NCI-H345 treated with DMSO at 0.1 percent for 48 hours (cell line): Measurements from ENCODE around the gene PARP11.
A peak's percentile ranks its signal among the peaks of the same experiment; 100 is the strongest.

ENCODE experiments used
- DNase-seq: peaks from one replicate; lab custom pipeline; 2025; ENCODE audit not compliant: unreplicated experiment; lab: John Stamatoyannopoulos, UW

The PARP11 gene

DNA sequence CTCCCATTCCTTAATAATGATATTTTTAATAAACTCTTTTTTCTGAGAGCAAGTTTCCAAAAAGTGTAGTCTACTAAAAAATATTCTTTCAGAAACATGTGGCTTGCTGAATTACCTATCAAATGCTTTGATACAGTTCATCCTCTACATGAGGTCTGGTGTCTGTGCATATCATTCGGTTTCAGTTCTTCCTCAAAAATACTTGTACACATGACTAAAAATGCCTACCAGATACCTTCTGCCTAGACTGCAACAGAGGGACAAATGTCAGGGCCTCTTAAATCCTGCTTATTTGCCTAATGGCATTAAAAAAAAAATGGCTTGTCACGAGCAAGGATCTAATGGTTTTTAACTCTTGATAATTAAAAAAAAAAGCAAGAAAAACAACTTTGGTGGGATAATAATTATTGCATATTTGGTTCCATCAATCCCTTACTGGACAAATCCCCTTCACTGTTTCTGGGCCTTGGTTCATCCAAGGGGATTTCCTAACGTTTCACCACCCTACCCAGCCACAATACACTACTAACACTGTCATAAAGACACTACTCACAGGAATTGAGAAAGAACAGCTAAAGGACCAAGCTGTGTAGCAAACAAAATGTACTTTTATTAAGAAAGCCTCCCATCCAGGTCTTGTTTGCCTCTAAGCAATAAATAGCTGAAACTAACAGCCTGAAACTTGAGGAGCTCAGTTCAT, 45.7 kb downstream of the PARP11 start:
- DNase-seq: no peak

DNA sequence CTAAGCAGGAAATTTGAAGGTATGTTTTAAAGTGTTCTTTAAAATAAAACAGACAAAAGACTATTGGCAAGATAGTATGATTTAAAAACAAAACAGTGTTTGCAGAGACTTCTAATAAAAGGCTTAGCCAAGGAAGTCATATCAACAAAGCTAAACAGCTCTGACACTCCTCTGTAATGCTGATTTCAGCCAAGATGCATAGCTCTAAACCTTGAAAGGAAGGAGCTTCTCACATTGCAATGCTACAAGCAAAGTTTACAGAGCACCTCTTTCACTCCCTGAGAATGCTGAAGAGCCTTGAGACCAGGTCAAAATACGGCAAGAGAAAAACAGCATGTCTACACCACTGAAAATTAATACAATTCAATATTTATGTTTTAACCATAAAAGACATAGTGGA, 51.8 kb downstream of the PARP11 start:
- no peak for DNase-seq

DNA sequence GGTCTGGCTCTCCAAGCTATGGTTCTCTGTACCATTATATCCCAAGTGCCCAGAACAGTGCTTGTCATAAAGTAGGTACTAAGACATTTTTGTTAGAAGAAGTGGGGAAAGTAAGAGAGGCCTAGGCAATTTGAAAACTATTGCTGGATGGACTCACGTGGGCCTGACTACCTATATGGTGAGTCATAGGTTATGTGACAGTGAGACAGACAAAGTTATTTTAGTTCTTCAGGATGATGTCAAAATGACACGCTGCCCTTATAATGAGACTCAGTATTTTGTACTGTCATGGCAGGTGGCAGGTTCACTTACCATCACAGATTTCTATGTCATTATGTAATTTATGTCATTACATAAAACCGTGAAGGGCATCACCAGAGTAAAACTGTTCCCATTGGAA, 53.1 kb downstream of the PARP11 start:
- DNase-seq: no peak

DNA sequence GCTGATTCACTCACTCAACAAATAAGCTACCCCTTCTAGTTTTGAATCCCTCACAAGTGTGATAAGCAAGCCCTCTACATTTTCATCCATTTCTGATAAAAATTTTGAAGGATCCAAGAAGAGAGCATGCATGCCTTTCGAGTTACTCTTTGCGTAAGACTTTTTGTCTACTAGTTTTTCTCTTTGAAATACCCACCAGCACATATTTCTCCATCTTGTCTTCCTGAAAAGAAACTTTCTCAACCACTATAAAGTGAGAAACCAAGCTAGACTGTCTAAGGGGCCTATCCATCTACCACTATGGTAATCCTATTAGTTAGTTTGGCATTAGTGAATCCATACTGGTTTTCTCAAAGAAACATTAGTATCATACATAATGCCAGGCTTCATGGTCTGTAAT, 56.9 kb downstream of the PARP11 start:
- no peak for DNase-seq

DNA sequence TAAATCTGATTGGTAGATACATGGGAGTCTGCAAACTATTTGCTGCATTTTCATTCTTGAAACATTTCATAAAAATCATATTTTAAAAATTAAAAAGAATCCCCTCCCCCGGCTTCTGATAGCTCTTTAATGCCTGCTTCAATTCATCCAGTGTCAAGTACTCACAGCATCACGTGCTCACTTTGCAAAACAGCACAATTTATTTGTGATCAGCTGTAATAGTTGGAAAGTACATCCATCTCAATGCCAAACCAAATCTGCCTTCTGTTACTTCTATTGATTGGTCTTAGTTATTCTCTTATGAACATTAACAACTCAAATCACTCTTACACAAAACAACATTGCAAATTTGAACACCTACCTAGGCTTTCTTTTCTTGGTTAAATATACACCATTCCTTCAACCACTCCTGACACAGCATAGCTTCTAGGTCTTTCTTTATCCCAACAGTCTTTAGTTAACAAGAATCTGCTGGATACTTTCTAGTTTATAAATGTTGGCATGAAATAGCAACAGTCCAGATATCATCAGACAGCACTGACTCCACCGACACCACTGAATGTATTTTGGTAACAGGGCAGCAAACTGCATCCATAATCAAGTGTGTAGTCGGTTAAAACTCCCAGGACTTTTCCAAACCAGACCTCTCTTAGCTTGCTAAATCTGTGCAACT, 58.0 kb downstream of the PARP11 start:
- DNase-seq: no peak

DNA sequence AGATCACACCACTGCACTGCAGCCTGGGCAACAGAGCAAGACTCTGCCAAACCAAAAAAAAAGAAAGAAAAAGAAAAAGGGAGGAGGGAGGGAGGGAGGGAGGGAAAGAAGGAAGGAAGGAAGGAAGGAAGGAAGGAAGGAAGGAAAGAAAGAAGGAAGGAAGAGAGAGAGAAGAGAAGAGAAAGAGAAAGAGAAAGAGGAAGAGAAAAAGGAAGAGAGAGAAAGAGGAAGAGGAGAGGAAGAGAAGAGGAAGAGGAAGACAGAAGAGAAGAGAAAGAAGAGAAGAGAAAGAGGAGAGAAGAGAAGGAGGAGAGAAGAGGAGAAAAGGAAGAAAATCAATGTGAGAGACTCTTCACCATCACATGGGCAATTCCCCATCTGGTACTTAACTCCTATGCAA, 62.7 kb downstream of the PARP11 start:
- no peak for DNase-seq

DNA sequence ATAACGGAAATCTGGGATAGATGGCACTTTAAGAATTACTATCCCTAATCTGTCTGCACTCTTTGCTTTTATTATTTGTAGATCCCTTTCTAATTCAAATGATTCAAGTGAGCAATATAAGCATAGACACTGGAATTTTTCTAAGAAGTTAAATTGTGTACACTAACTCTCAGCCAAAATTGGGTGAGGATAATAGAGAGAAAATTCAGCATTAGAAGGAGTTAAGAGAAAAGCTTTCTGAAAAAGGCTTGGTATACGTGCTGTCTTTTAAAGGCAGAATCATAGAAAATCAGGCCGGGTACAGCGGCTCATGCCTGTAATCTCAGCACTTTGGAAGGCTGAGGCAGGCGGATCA, 63.2 kb downstream of the PARP11 start:
- DNase-seq: no peak

DNA sequence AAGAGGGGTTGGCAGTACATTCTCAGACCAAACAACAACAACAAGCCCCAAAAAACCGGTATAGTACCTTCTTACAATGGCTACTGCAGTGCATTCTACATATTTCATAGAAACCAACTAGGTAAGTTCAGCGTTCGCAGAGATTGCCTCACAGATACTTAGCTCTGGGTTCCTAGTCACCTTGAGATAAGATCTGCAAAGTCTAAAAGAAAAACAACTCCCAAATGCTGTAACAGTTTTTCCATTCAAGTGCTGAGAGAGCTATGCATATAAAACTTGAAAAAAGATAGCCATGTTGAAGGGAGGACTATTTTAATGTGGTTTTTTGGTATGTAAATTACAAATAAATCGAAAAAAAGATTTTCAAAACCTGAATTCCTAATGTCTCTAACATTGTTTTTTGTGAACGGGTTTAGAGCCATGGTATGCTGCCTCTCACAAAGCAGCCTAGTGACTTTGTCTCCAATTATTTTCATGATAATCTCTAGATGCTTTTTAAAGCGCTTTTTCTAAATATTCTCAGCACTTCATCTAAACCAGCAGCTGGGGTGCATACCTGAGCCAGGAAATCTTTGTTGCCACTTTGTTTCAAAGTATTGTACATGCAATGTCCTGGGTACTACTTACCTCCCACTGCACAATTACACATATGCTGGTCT, 63.7 kb downstream of the PARP11 start:
- DNase-seq: no peak

DNA sequence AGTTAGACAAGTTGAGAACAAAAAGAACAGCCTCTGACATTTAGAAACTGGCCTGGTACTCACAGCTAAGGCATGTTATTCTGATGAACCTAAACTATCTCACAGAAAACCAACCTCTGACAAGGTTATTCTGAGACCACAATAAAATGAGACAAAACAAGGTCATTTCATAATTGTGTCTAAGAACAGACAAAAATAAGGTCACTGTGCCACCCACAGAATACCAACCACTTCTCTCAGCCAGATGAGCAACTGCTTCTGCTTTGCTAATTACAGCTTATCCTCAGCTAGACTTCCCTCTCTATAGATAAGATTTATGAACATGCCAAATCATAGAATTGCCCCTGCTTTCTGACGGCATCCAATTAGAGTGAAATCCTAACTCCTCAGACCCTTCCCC, 68.1 kb downstream of the PARP11 start:
- DNase-seq: no peak

DNA sequence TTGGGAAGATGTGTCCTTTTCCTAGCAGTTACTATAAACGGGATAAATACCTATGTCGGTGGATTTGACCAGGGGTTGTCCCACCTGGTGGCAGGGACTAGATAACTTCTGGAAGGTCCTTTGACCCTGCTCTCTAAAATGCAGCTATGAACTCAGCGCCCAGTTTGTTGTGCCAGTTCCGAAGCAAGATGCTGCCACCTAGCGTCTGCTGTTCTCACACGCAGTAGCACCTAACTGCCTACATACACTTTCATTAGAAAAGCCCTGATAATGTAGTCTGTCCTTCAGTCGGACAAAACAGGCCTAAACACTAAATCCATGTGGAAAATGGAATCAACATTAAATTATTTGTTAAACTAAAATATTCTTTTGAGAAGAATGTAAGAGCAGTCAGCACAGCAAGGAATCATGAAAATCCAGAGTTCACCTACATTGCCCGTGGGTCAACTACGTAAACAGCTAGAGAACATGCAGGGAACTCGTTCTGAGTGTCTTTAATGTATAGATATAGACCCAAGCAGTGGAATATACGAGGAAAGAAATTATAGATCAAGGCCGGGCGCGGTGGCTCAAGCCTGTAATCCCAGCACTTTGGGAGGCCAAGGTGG, 69.2 kb downstream of the PARP11 start:
- peak; percentile 63 for DNase-seq

DNA sequence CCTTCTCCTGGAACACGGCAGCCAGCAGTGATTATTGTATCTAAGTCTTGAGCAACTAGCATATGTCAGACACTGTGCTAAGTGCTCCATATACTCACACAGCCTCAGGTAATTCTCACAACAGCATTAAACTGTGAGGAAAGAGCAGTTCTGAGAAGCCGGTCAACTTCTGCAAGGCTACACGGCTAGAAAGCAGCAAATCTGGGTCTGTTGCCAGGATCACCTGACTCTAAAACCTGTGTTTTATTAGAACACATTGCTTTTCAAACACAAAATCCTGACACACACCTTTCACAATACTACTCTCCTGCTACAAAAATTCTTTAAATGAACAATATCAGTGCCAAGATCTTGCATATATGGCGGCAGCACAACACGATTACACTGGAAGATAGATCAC, 70.5 kb downstream of the PARP11 start:
- no peak for DNase-seq

DNA sequence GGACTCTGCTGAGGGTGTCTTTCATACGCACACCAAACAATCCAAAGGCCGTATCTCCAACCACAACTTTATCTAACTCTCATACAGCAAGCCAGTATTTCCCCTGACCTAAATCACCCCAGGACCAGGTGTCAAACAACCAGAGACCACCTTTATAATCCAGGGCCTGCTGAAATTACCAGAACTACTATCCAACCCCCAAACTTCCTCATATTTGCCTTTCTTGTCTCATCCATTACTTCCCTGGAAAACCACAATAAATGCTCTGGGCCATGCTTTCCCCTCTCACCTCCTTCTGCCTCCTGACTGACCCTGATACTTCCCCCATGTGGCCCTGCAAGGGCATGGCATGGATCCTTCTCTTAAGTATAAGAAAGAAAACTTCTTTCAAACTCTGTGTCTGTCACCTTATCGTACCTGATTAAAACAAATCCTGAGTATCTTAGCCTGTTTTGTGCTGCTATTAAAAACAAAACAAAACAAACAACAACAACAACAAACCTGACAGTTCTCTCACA, 75.6 kb downstream of the PARP11 start:
- DNase-seq: no peak

DNA sequence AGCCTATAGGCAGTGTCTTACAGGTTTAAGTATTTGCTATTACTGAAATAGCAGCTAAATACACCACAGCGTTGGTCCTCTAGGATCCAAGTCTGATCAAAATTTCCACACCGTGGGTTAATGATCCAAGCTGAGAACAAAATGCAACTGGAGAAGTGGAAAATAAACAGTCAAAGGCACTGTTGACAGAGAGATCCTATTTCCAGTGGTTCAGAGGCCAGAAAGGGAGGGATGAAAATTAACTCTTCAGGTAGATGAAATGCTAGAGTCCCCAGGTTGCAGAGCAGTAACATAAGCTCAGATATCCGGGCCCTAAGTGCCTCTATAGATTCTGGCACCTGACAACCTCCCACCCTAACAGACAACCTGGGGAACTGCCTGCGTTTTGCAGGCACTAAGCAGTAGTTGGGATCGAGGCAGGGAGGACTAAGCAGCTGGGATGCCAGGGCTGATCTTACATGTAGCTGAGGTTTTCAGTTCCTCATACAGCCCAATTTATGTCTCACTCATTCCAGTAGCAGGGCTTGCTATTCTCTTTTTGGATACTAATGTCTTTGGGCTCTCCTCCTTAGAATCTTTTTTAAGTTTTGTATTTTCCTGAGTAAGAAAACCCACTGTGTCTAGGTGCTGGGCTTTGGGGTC, 77.6 kb downstream of the PARP11 start:
- DNase-seq: peak; percentile 80

DNA sequence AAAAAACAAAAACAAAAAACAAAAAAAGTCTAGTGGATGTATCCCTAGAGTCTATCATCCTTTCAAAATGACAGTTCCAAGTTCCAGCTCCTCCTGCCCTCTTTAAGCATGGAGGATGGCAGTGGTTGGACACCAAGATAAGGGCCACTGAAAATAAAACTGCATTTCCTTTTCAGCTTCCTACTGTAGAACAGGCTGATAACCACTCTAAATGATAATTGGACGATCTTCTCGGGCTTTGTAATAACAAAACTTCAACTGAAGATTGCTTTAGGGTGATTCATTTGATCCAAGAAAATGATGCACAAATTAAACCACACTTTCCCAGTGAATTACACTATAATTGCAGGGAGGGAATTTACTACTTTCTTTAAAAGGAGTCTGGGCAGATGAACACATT, 78.1 kb downstream of the PARP11 start:
- no peak for DNase-seq

DNA sequence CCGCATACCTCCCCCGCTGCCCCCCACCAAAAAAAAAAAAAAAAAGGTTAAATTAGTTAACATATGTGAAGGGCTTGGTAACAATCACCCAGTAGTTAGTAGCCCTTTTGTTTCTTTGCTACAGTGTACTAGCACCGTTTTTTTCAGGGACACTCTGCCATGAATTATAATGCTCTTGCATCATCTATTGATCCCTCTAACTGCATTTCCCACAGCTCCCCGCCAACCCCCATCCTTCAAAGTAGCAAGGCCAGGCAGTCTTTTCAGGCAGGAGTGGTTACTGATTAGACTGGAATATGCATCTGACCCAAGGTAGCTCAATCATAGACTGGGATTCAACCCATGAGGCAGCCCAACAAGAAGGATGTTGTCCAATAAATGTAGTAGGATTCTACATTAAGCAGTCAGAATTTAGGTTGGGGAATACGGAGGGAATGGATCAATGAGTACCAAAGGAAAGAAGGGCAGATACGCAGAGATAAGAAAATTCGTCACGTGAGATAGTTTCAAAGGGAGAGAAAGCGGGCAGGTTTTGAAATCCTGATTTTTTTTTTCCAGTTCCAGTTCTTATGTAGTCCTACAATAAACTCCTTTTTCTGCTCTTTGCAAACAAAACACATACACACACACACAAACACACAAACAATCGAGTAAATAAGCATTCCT, 80.4 kb downstream of the PARP11 start:
- no peak for DNase-seq

DNA sequence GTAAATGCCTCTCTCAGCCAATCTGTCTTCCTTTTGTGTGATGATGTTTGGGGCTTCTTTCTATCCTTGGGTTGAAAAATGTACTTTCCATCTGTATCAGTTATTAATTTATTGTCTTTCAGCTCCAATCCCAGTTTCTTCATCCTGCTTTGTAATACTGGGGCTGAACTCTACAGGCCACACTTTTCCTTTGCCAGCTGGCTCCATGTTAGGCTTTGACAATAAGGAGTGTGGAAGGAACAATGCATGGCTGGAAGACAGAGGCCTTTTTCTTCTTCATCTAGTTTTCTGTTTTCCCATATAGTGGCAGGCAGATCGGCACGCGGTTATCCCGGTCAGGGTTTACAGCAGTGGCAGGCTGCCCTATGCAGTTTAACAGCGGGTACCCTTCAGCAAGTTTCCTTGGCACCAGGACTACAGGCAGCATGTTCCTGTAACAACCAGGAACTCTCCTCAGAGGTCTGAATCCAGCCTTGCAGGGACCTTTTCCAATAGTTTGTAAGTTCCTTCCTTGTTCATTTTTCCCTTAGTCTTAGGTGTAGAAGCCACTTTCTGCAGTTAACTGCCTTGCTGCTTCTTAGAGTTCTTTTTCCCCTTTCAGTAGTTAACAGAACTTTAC, 81.8 kb downstream of the PARP11 start:
- no peak for DNase-seq

DNA sequence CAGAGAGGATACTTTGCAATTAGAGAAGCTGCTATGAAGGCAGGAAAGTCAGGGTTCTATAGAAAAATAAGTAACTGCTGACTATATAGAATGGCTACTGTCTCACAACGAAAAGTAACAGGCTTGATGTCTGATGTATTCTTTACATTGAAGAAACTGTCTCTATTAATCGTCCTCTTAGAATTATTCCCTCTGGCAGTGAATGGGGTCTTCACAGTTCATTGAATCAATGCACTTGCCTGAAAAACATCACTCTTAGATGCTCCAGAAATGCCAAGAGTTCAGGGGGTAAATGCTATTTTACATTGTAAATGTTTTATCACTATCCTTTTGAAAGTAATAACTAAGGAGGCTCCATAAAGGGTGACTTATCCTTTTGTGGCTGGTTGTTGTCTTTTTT, 82.6 kb downstream of the PARP11 start:
- DNase-seq: no peak

DNA sequence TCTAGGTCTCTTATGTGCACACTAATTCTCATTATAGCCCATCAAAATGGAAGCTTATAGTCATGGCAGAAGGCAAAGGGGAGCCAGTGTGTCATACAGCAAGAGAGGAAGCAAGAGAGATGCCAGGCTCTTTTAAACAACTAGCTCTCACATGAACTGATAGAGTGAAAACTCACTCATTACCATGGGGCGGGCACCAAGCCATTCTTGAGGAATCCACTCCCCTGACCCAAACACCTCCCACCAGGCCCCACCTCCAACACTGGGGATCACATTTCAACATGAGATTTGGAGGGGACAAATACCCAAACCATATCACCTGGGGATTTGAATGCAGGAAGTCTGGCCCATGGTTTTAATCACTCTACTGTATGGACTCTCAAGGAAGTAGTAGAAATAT, 83.4 kb downstream of the PARP11 start:
- DNase-seq: no peak

DNA sequence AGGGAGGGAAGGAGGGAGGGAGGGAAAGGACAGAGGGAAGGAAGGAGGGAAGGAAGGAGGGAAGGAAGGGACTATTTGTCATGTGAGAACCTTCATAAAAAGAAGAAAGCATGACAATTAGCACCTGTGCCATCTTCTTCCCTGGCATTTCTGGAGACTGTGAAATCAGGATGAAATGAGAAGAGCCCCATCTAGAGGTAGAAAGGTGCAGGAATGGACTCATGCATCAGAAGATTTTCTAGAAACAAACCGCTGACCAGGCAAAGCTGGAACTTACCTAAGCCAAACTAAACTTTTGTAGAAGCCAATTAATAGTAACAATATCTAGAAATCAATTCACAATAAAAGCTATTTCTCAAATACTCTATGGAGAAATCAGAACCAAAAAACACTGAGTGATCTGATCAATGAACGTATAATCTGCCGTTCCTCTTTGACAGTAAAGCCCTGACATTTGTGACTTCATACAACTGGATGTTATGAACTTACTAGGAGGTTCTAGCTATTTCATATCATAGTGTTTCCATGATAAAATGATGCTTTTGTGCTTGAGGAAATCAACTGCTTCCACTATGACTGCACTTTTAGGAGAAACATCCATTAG, 95.9 kb downstream of the PARP11 start:
- DNase-seq: peak; percentile 47
